ENCODE results near the gene PHETA1. TPM values are rescaled to one million over a fixed set of nuclear protein-coding genes. Genes with fewer than 3 reads are reported as not detected.

The PHETA1 gene
- total RNA-seq, 5 donors from 2014 or later (not counting 1 experiment from before 2014, with no cell fraction given) = 1.4 to 6.2 (median 5.4) TPM

Other genes starting within 250 kb of the PHETA1 start
- 10 to 100 TPM; 24.6 to 38.8 (median 28.8) TPM for gene SH2B3, start 36.8 kb upstream of the PHETA1 start, total RNA-seq
- gene ATXN2, start 230.2 kb upstream of the PHETA1 start, total RNA-seq = 10 to 100 TPM; 48.6 to 54.0 (median 50.3) TPM